Measurements from ENCODE around the gene UNC5A. TPM values are rescaled to one million over a fixed set of nuclear protein-coding genes. Genes with fewer than 3 reads are reported as not detected.

UNC5A gene
- total RNA-seq, 4 donors from 2014 or later = not detected

- Histone ChIP-seq H3K27me3 (peaks cover 0 to 11% of the 10 kb centered on the region in 2 donors), H3K4me3 (no peak overlapping the region), H3K36me3 (no peaks in the 10 kb centered on the region), H3K27ac (no peak overlapping the region), H3K4me1 (no peaks in the 10 kb centered on the region), H3K9me3 (peaks cover 0 to 25% (median 0%) of the 10 kb centered on the region in 4 donors)
- TF ChIP-seq EP300 (IDR thresholded peaks at IDR 0.05) (no peak), POLR2A (IDR thresholded peaks at IDR 0.05) (no peak), CTCF (IDR thresholded peaks at IDR 0.05) (no peak)
- 73 to 74% methylated on average over 9 of the region's 9 CpGs for WGBS, 2 donors
- DNase-seq (ENCODE audit: low spot score in 2 of 2) = no peak
Observed at GRCh38 chr5:176769911-176770310, 40.4 kb upstream of the UNC5A start.

GRCh38 chr5:176770431-176770830 is 39.9 kb upstream of the UNC5A start:
- DNase-seq (ENCODE audit: low spot score in 2 of 2) = no peak

GRCh38 chr5:176771102-176771845 is 39.1 kb upstream of the UNC5A start:
- no peak for DNase-seq (ENCODE audit: low spot score in 2 of 2)
- 86 to 89% methylated on average over 8 of the region's 8 CpGs for WGBS, 2 donors
- TF ChIP-seq POLR2A (IDR thresholded peaks at IDR 0.05) (no peak), EP300 (IDR thresholded peaks at IDR 0.05) (no peak), CTCF (IDR thresholded peaks at IDR 0.05) (no peak)
- H3K27me3 ChIP-seq = peaks cover 0 to 11% of the 10 kb centered on the region in 2 donors
- no peaks in the 10 kb centered on the region for H3K4me1 ChIP-seq
- no peak overlapping the region for H3K4me3 ChIP-seq
- no peak overlapping the region for H3K27ac ChIP-seq
- no peaks in the 10 kb centered on the region for H3K36me3 ChIP-seq
- H3K9me3 ChIP-seq = peaks cover 0 to 12% (median 0%) of the 10 kb centered on the region in 4 donors

More at GRCh38 chr5:176770431-176770830, 39.9 kb upstream of the UNC5A start:
- Histone ChIP-seq H3K27ac (no peak overlapping the region), H3K36me3 (no peaks in the 10 kb centered on the region), H3K9me3 (peaks cover 0 to 20% (median 0%) of the 10 kb centered on the region in 4 donors), H3K4me1 (no peaks in the 10 kb centered on the region), H3K4me3 (no peak overlapping the region), H3K27me3 (peaks cover 0 to 11% of the 10 kb centered on the region in 2 donors)
- TF ChIP-seq CTCF (IDR thresholded peaks at IDR 0.05) (no peak), EP300 (IDR thresholded peaks at IDR 0.05) (no peak), POLR2A (IDR thresholded peaks at IDR 0.05) (no peak)
- WGBS, 2 donors = 88 to 92% methylated on average over 8 of the region's 8 CpGs

GRCh38 chr5:176772271-176773210 is 37.8 kb upstream of the UNC5A start:
- no peak overlapping the region for H3K4me3 ChIP-seq
- TF ChIP-seq EP300 (IDR thresholded peaks at IDR 0.05) (no peak), POLR2A (IDR thresholded peaks at IDR 0.05) (no peak), CTCF (IDR thresholded peaks at IDR 0.05) (no peak)
- no peaks in the 10 kb centered on the region for H3K4me1 ChIP-seq
- peaks cover 0 to 5% (median 0%) of the 10 kb centered on the region in 4 donors for H3K9me3 ChIP-seq
- no peaks in the 10 kb centered on the region for H3K36me3 ChIP-seq
- no peak overlapping the region for H3K27ac ChIP-seq
- DNase-seq (ENCODE audit: low spot score in 2 of 2) = no peak
- H3K27me3 ChIP-seq = peaks cover 0 to 11% of the 10 kb centered on the region in 2 donors
- WGBS, 2 donors = 77 to 80% methylated on average over 13 of the region's 13 CpGs
